Activated CD4-positive, alpha-beta T cell treated with anti-CD3 and anti-CD28 coated beads for 1 hour (primary cell): Measurements from ENCODE around the gene CDKN1A.
"Not testable (repeated sequence)": the region's sequence is repeated elsewhere in the genome, so short reads cannot be mapped to it uniquely, and the experiment has no call there.

Source experiments
- DNase-seq: peaks from one replicate; pipeline ENCODE4 v3.0.0-alpha.2; 2020

The CDKN1A gene

GRCh38 chr6:36678488-36679042 lies at the start of gene CDKN1A:
TSS of gene CDKN1A (plus strand) at chr6:36678714. CDS start at chr6:36684102, 5,388 bp downstream.
- DNase-seq = peak; percentile 66

- DNase-seq = no peak
Observed at GRCh38 chr6:36629784-36630183, 48.7 kb upstream of the CDKN1A start.

- DNase-seq = no peak
Observed at GRCh38 chr6:36631326-36632011, 47.0 kb upstream of the CDKN1A start.

- DNase-seq = no peak
Observed at GRCh38 chr6:36633370-36633769, 45.1 kb upstream of the CDKN1A start.

GRCh38 chr6:36633915-36634314 lies 44.6 kb upstream of the CDKN1A start:
- DNase-seq = no peak

- DNase-seq = no peak
Observed at GRCh38 chr6:36634317-36635108, 44.0 kb upstream of the CDKN1A start.

GRCh38 chr6:36636283-36636682 lies 42.2 kb upstream of the CDKN1A start:
- no peak for DNase-seq

GRCh38 chr6:36636687-36637418 lies 41.7 kb upstream of the CDKN1A start:
- no peak for DNase-seq

- no peak for DNase-seq
Observed at GRCh38 chr6:36638579-36638978, 39.9 kb upstream of the CDKN1A start.

GRCh38 chr6:36639171-36639808 lies 39.2 kb upstream of the CDKN1A start:
- no peak for DNase-seq

- DNase-seq = no peak
Observed at GRCh38 chr6:36641543-36641942, 37.0 kb upstream of the CDKN1A start.

GRCh38 chr6:36642913-36643817 lies 35.3 kb upstream of the CDKN1A start:
- DNase-seq = no peak

GRCh38 chr6:36643977-36644376 lies 34.5 kb upstream of the CDKN1A start:
- DNase-seq = no peak

GRCh38 chr6:36649086-36649485 lies 29.4 kb upstream of the CDKN1A start:
- DNase-seq = no peak

- no peak for DNase-seq
Observed at GRCh38 chr6:36649701-36650484, 28.6 kb upstream of the CDKN1A start.

- no peak for DNase-seq
Observed at GRCh38 chr6:36650848-36651478, 27.6 kb upstream of the CDKN1A start.

- DNase-seq = no peak
Observed at GRCh38 chr6:36651659-36652379, 26.7 kb upstream of the CDKN1A start.

- DNase-seq = not testable (repeated sequence)
Observed at GRCh38 chr6:36654469-36654868, 24.0 kb upstream of the CDKN1A start.

- DNase-seq = no peak
Observed at GRCh38 chr6:36655085-36655724, 23.3 kb upstream of the CDKN1A start.
